ENCODE data around the gene HS3ST3A1.

The HS3ST3A1 gene

GRCh38 chr17:13491916-13492736, 109.6 kb downstream of the HS3ST3A1 start:
- DNase-seq (ENCODE audit: low spot score): no peak

GRCh38 chr17:13491491-13491890, 110.2 kb downstream of the HS3ST3A1 start:
- no peak for DNase-seq (ENCODE audit: low spot score)

GRCh38 chr17:13490906-13491482, 110.7 kb downstream of the HS3ST3A1 start:
- no peak for DNase-seq (ENCODE audit: low spot score)

GRCh38 chr17:13490427-13490826, 111.3 kb downstream of the HS3ST3A1 start:
- DNase-seq (ENCODE audit: low spot score): no peak

- no peak for DNase-seq (ENCODE audit: low spot score)
Observed at GRCh38 chr17:13485327-13485726, 116.4 kb downstream of the HS3ST3A1 start.

GRCh38 chr17:13484020-13484419, 117.7 kb downstream of the HS3ST3A1 start:
- no peak for DNase-seq (ENCODE audit: low spot score)

- no peak for DNase-seq (ENCODE audit: low spot score)
Observed at GRCh38 chr17:13480877-13481276, 120.9 kb downstream of the HS3ST3A1 start.

- DNase-seq (ENCODE audit: low spot score): no peak
Observed at GRCh38 chr17:13478326-13478830, 123.4 kb downstream of the HS3ST3A1 start.

- no peak for DNase-seq (ENCODE audit: low spot score)
Observed at GRCh38 chr17:13477180-13477611, 124.5 kb downstream of the HS3ST3A1 start.

GRCh38 chr17:13476720-13477119, 125.0 kb downstream of the HS3ST3A1 start:
- no peak for DNase-seq (ENCODE audit: low spot score)

GRCh38 chr17:13475574-13476223, 126.0 kb downstream of the HS3ST3A1 start:
- DNase-seq (ENCODE audit: low spot score): no peak

GRCh38 chr17:13474073-13474800, 127.5 kb downstream of the HS3ST3A1 start:
- DNase-seq (ENCODE audit: low spot score): no peak

GRCh38 chr17:13465678-13466077, 136.1 kb downstream of the HS3ST3A1 start:
- no peak for DNase-seq (ENCODE audit: low spot score)

GRCh38 chr17:13462673-13463124, 139.0 kb downstream of the HS3ST3A1 start:
- DNase-seq (ENCODE audit: low spot score): no peak

- DNase-seq (ENCODE audit: low spot score): no peak
Observed at GRCh38 chr17:13462146-13462545, 139.6 kb downstream of the HS3ST3A1 start.

GRCh38 chr17:13460261-13461000, 141.3 kb downstream of the HS3ST3A1 start:
- DNase-seq (ENCODE audit: low spot score): no peak

GRCh38 chr17:13457783-13458182, 143.9 kb downstream of the HS3ST3A1 start:
- no peak for DNase-seq (ENCODE audit: low spot score)
